Activated CD4-positive, alpha-beta T cell treated with anti-CD3 and anti-CD28 coated beads, Interleukin-2, Interleukin-6, amounts not matched to agents 100 ng/mL and 50 ng/mL, durations not matched to agents 16 hours and 8 hours (primary cell): Measurements from ENCODE around the gene POLE2.
"Not testable (repeated sequence)": the region's sequence is repeated elsewhere in the genome, so short reads cannot be mapped to it uniquely, and the experiment has no call there.

Experiments
- DNase-seq: peaks from one replicate; pipeline ENCODE4 v3.0.0-alpha.2; 2020

POLE2 gene

GRCh38 chr14:49687942-49688700 lies at the start of gene POLE2:
Gene POLE2 (minus strand): TSS chr14:49688214. CDS start chr14:49688203, 11 bp downstream.
- DNase-seq: peak; percentile 91

DNA sequence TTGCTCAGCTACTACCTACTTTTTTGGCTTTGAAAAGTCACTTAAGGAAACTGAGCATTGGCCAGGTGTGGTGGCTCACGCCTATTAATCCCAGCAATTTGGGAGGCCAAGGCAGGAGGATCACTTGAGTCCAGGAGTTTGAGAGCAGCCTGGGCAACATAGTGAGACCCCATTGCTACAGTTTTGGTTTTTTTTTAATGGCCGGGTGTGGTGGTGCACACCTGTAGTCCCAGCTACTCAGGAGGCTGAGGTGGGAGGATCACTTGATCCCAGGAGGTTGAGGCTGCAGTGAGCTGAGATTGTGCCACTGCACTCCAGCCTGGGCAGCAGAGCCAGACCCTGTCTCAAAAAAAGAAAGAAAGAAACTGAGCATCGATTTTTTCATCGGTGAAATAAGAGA lies 47.7 kb upstream of the POLE2 start:
- DNase-seq: not testable (repeated sequence)

DNA sequence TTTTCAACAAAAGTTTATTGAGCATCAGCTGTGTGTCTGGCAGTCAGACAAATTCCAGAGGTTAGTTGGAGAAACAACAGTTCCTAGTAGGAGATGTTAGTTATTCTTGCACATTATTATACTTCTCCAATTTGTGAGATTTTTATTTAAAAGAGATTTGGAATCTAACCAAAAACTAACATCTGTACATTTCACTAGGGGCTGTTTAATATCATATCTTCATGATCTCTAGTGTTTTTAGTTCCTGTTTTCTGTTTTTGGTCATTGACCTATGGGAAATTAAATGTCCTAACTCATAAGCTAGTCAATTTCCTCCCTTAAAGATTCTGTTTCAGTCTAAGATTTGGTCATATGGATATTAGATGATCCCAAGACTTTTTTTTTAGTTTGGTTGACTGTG lies 45.8 kb upstream of the POLE2 start:
- DNase-seq: no peak

- no peak for DNase-seq
These were observed 44.9 kb upstream of the POLE2 start for GRCh38 chr14:49732896-49733295.

- no peak for DNase-seq
These were observed 39.2 kb upstream of the POLE2 start for GRCh38 chr14:49727171-49727570.

GRCh38 chr14:49721733-49722435 lies 33.9 kb upstream of the POLE2 start:
- DNase-seq: not testable (repeated sequence)

GRCh38 chr14:49720744-49721143 lies 32.7 kb upstream of the POLE2 start:
- no peak for DNase-seq

DNA sequence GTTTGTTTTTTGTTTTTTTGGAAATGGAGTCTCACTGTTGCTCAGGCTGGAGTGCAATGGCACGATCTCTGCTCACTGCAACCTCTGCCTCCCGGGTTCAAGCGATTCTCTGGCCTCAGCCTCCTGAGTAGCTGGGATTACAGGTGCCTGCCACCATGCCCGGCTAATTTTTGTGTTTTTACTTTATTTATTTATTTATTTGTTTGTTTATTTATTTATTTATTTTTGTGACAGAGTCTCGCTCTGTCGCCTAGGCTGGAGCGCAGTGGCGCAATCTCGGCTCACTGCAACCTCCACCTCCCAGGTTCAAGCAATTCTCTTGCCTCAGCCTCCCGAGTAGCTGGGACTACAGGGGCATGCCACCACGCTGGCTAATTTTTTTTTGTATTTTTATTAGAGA lies 23.0 kb upstream of the POLE2 start:
- not testable (repeated sequence) for DNase-seq

DNA sequence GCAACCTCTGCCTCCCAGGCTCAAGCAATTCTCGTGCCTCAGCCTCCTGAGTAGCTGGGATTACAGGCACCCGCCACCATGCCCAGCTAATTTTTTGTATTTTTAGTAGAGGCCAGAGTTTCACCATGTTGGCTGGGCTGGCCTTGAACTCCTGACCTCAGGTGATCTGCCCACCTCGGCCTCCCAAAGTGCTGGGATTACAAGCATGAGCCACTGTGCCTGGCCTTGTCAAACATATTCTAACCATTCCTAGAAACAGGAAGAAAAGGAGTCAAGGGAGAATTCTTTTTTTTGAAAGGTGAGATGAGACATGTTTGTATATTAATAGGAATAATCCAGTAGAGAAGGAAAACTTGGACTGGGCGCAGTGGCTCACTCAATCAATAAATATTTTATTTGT lies 16.5 kb upstream of the POLE2 start:
- DNase-seq: not testable (repeated sequence)

GRCh38 chr14:49703965-49704364 lies 16.0 kb upstream of the POLE2 start:
- no peak for DNase-seq

DNA sequence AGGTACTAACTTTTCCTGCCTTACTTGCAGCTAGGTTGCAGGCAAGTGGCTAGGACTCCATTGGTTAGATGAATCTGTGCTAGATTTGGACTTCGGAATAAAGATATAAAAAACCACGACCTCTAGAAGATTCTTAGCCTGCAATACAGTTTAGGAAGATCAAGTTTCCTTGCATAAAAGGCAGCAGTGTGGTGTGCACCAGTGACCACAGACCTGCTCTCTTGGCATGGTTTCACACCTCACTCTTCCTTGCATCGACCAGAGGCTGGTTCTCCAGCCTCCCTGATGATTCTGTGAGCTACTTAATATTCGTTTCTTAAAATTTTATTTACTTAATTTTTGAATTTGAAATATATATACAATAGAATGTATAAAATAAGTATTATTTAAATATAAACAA lies 14.7 kb upstream of the POLE2 start:
- no peak for DNase-seq

DNA sequence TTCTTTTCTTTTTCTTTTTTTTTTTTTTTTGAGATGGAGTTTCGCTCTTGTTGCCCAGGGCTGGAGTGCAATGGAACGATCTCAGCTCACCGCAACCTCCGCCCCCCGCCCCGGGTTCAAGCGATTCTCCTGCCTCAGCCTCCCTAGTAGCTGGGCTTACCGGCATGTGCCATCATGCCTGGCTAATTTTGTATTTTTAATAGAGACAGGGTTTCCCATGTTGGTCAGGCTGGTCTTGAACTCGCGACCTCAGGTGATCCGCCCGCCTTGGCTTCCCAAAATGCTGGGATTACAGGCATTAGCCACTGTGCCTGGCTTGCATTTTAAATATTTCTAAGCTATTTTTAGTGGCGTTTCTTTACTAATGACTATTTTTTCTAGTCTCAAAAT lies 5.7 kb upstream of the POLE2 start:
- not testable (repeated sequence) for DNase-seq

DNA sequence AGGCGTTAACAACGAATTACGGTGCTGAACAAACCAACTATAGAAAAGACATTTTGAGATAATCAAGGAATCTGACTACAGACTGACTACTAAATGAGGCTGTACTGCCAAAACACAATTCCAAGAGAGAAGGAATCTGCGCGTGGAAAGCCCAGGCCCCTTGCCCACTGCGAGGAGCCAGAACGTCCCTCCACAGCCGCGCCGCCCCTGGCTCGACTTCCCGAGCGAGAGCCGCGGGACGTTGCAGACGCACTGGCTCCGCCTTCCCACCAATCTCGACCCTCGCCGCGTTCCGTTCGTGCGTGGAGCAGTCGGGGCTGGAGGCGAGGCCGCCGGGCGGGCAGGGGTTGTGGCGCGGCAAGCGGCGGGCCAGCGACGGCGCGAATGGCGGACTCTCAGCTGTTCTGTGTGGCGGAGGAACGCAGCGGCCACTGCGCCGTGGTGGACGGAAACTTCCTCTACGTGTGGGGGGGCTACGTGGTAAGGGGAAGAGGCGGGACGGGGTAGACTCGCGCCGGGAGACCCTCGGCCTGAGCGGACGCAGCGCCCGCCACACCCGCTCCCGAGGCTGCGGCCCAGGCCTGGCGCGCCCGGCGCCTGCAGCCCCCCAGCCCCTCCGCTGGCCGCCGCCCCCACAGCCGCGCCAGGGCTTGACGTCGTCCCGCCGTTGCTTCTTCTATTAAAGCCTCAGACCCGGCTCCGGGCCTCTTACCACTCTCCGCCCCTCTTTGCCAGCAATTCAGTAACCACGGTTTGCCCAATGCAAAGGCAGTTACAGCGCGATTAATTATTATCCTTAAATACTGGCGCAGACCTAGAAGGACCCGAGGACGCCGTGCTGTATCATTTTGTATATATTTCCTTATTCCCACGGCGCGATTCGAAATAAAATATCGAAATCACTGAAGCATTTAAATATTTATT lies 5.1 kb upstream of the POLE2 start, which contains the start of gene KLHDC1:
TSS of gene KLHDC1 (plus strand) at position 310 of the 924 bp plus-strand sequence. CDS start at position 385, 75 bp downstream.
- peak; percentile 77 for DNase-seq

- no peak for DNase-seq
These were observed 4.3 kb upstream of the POLE2 start for GRCh38 chr14:49692193-49692757.

- DNase-seq: no peak
These were observed 3.0 kb upstream of the POLE2 start for GRCh38 chr14:49691031-49691430.

DNA sequence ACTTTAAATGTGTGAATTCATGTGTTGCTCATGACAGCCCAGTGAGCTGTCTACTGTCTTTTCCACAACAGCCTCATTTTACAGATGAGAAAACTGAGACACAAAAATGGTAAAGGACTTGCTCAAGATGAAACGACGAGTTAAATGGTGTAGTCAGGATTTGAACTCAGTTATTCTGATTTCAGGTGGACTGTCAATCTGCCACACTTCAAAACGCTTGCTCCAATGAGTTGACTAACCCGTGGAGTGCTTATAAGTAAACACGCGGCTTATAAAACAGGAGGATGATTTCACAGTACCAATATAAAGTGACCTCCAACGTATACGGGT lies 652 bp upstream of the POLE2 start:
- no peak for DNase-seq

- DNase-seq: no peak
These were observed 1.6 kb downstream of the POLE2 start for GRCh38 chr14:49686425-49686824.

DNA sequence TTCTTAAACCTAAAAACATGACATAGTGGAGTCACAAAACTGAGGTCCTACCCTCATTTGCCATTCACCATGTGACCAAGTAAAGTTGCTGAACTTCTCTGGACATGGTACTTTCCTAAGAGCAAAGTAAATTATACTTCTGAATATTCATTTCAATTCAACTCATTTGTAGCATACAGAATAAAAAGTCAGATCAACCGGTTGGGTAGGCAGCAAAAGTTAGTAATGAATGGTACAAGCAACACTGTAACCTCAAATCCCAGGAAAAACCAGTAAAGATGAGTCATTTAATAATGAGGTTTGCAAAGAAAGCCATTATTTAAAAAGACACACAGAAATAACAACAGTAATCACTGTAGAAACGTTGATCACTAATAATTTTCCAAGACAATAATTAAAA lies 8.7 kb downstream of the POLE2 start:
- DNase-seq: peak; percentile 44

GRCh38 chr14:49677643-49678042 lies 10.4 kb downstream of the POLE2 start:
- DNase-seq: no peak

DNA sequence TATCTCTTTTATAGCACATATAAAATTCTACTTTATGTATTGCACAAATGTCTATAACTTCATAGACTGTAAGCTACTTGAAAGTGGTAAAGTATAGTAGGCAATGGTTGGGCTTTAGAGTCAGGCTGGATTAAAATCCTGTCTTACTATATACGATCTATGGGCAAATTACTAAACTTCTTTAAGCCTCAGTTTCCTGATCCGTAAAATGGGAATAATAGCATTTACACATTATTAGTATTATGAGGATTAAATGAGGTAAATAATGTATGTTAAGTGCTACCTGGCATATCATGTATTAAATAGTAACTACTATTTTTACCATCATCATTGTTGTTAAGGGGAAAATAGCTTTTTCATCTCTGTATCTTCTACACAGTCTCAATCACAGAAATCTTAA lies 14.4 kb downstream of the POLE2 start:
- DNase-seq: no peak

GRCh38 chr14:49670475-49670874 lies 17.5 kb downstream of the POLE2 start:
- no peak for DNase-seq

DNA sequence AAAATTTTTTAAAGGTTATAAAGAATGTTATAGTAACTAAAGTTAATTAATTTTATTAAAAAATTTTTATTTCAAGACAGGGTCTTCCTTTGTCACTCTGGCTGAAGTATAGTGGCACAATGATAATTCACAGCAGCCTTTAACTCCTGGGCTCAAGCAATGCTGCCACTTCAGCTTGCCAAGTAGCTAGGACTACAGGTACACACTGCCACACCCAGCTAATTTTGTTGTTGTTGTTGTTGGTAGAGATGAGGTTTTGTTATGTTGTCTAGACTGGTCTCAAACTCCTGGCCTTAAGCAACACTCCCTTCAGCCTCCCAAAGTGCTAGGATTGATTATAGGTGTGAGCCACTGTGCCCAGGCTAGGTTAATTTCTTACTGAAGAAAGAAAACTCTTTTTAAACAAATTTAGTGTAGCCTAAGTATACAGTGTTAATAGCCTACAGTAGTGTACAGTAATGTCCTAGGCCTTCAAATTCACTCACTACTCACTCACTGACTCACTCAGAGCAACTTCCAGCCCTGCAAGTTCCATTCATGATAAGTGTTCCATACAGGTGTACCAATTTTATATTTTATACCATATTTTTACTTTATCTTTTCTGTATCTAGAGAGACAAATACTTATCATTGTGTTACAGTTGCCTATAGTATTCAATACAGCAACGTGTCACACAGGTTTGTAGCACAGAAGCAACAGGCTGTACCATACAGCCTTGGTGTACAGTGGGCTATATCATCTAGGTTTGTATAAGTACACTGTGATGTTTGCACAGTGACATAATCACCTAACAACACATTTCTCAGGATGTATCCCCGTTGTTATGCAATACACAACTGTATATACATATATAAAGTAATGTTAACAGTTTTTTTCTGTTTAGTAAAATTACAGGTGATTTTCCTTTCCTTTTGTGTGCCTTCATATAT lies 28.2 kb downstream of the POLE2 start:
- no peak for DNase-seq
